GM21619 (cell line): ENCODE measurements around the gene PRIMA1.

Experiments
- ATAC-seq: cut with Tn5 transposase; IDR thresholded peaks from one replicate; pipeline ENCODE4 v1.9.1; 2021; ENCODE audit not compliant: unreplicated experiment

PRIMA1 gene

GRCh38 chr14:93797071-93797470 lies 8.8 kb upstream of the PRIMA1 start:
- no peak for ATAC-seq

- ATAC-seq: no peak
Measured at GRCh38 chr14:93794756-93795155, 6.5 kb upstream of the PRIMA1 start.

GRCh38 chr14:93793555-93794324 lies 5.5 kb upstream of the PRIMA1 start:
- no peak for ATAC-seq

- ATAC-seq: no peak
Measured at GRCh38 chr14:93792391-93792790, 4.1 kb upstream of the PRIMA1 start.

- ATAC-seq: no peak
Measured at GRCh38 chr14:93790966-93791365, 2.7 kb upstream of the PRIMA1 start.

GRCh38 chr14:93789228-93790130 lies 1.2 kb upstream of the PRIMA1 start:
- ATAC-seq: no peak

DNA sequence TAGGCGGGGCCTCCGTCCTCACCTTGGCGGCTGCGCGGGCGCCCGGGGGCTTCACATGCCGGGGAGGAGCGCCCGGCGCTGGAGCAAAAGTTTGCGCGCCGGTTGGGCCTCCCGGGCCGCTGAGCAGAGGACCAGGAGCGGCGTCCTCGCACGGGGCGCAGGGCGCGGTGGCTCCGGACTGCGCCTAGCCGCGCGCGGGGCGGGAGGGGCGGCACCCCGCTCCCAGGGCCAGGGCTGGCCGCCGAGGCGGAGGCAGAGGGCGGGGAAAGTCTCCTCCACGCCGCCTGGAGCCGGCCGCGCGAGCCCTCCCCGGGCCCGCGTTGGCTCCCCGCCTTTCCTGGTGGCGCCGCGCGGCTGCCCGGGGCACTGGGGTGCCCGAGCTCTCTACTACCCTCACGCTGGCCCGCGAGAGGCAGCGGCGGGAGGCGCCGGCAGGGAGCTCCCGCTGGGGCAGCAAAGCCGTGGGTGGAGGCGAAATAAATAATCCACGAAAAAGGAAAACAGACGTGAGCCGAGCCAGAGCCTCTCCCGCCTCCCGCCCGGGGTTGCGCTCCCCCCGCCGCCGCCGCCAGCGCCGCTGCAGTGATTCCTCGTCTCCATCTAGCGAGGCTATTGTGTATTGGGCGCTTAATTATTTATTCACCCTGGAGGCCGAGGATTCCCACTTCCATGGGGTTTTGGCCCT lies 400 bp upstream of the PRIMA1 start:
- no peak for ATAC-seq

DNA sequence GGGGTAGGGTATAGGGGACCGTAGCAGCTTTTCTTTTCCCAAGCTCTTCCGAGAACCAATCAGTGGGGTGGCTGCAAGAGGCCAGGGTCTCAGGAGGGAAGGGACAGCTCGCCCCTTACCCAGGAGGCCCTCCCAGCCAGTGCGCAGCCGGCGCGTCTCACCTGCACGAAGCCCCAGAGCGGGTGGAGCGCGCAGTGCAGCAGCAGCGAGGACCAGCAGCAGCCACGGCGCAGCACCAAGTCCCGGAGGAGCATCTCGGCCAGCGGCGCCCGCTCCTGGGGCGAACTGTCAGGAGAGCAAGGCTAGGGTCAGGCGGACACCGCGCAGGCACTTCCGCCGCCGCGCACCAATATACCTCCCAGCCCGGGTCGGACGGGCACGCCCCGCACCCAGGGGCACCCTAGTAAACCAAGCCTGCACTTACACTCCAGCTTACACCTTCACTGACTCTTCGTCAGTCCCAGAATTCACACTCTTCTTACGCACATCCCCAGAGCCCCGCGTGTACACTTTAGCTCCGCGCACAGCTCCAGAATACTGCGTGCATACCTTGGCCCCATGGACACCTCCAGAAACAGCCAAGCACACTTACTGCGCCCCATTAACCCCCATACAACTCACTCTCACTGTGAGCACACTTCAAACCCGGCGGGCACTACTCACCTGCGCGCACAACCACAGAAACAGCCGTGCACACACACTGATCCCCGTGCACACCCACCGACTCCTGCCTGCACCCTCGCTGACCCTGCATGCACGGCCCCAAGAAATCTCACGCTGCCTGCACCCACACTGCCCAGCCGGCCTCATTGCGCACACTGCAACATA lies 606 bp downstream of the PRIMA1 start:
- no peak for ATAC-seq

DNA sequence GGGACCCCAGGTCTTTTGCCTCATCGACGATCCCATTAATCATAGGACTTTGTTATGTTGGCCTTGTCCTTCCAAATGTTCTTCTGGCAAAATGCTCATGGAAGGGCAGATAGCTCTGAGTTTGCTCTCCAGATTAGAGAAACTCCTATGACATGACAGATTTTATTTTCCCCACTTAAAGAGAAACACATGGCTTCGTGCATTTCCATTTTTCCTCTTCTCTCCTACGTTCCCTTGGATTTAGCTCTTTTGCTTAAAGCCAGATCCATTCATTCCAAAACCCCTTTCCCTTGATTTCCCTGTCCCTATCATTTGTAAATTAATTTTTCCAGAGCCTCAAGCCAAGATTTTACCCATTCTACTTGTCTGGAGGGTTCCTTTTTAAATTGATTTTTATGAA lies 2.9 kb downstream of the PRIMA1 start:
- ATAC-seq: no peak

GRCh38 chr14:93784878-93785277 lies 3.4 kb downstream of the PRIMA1 start:
- no peak for ATAC-seq

GRCh38 chr14:93780813-93781400 lies 7.4 kb downstream of the PRIMA1 start:
- ATAC-seq: no peak

GRCh38 chr14:93778856-93779629 lies 9.2 kb downstream of the PRIMA1 start:
- no peak for ATAC-seq

- ATAC-seq: no peak
Measured at GRCh38 chr14:93778453-93778852, 9.8 kb downstream of the PRIMA1 start.

- no peak for ATAC-seq
Measured at GRCh38 chr14:93775744-93776143, 12.5 kb downstream of the PRIMA1 start.

DNA sequence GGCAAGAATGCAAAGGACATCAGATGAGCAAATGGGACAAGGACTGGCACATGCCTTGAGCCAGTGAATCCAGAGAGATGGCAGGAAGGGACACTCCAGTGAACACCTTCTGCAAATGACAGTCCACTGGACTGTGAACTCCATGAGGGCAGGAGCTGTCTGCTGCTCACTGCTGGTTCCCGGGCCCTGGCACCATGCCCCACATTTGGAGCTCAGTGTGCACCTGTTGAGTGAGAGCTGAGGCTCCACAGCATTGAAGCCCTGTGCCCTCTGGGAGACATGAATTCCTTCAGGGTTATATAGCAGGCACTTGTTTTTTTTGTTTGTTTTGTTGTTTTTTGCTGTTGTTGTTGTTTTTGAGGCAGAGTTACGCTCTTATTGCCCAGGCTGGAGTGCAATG lies 13.1 kb downstream of the PRIMA1 start:
- ATAC-seq: no peak

DNA sequence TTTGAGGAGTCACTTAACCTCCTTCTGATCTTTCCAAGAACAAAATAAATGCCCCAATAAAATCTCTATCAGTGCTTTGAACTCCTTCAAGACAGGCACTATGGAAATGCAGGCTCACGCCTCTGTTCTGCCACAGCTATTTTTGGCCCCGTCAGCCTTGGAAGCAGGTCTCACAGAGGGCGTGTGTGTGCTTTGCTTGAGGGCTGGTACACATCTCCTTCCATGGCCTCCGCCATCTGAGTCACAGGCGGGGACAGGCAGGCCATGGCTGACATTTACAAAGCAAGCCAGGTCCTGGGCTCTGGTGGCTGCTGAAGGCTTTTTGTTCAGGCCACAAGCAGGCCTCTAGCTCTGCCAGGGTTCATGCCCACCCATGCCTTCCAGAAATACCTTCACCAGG lies 16.0 kb downstream of the PRIMA1 start:
- ATAC-seq: no peak

GRCh38 chr14:93765970-93766369 lies 22.3 kb downstream of the PRIMA1 start:
- no peak for ATAC-seq

DNA sequence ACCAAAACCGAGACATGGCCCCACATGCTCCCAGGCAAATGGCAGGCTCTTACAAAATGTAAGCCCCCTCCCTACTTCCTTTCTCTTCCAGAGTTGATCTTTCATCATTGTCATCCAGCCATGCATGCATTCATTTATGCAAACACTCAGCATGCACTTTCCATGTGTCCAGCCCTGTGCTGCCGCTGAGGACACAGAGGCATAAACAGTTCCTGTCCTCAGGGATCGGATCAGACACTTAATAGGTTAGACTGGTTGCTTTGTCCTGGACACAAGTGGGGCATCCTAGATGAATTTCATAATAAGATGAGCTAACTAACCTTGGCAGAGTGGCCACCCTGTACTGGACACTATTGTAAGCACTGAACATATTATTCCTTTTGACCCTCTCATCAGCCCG lies 23.1 kb downstream of the PRIMA1 start:
- no peak for ATAC-seq

GRCh38 chr14:93764211-93764659 lies 24.1 kb downstream of the PRIMA1 start:
- no peak for ATAC-seq
